Stimulated activated CD4-positive, alpha-beta T cell treated with anti-CD3 and anti-CD28 coated beads, Interleukin-4, amount 100 ng/mL, for 24 hours (primary cell): ENCODE data around the gene RNF113B.

Experiments
- DNase-seq: peaks from one replicate; pipeline ENCODE4 v3.0.0-alpha.2; 2020

RNF113B gene

GRCh38 chr13:98134901-98135300 is 42.2 kb downstream of the RNF113B start:
- DNase-seq: no peak

- no peak for DNase-seq
Observed at GRCh38 chr13:98133946-98134345, 43.1 kb downstream of the RNF113B start.

- no peak for DNase-seq
Observed at GRCh38 chr13:98129059-98129746, 47.9 kb downstream of the RNF113B start.
